HL-60 (cell line): ENCODE results near the gene TMEM208.

Source experiments
- DNase-seq, 2 experiments: peaks; one replicate each; pipeline ENCODE4 v3.0.0-alpha.2; 2010 to 2020; ENCODE audit warnings: low read depth in 1 of 2, low spot score in 1 of 2
- H3K27ac ChIP-seq: fragments of 250-450 bp; sonication (Bioruptor Pico); replicated peaks from 2 replicates; pipeline ENCODE4 v1.5.1; 2020; ENCODE audit warnings: mild to moderate bottlenecking, moderate library complexity
- H3K27me3 ChIP-seq: fragments of 250-450 bp; sonication (Bioruptor Pico); 2 replicates; pipeline ENCODE4 v1.5.1; 2021; ENCODE audit warnings: mild to moderate bottlenecking, moderate library complexity; ENCODE audit not compliant: insufficient read depth, poor library complexity, severe bottlenecking
- H3K4me3 ChIP-seq: replicated peaks from 2 replicates; pipeline ENCODE4 v1.5.1; 2011; ENCODE audit warnings: mild to moderate bottlenecking, control low read depth, low read length; ENCODE audit not compliant: insufficient read depth
- GABPA ChIP-seq: IDR thresholded peaks from 2 replicates; pipeline ENCODE4 v1.6.1; 2012; ENCODE audit warnings: low read depth
- POLR2AphosphoS5 ChIP-seq: IDR thresholded peaks from 2 replicates; pipeline ENCODE4 v1.6.1; 2012; ENCODE audit warnings: low read depth
- REST ChIP-seq: IDR thresholded peaks from 2 replicates; pipeline ENCODE4 v1.6.1; 2012; ENCODE audit warnings: low read depth; ENCODE audit not compliant: insufficient replicate concordance
- SPI1 ChIP-seq: IDR thresholded peaks from 2 replicates; pipeline ENCODE4 v1.6.1; 2012; ENCODE audit warnings: low read depth, mild to moderate bottlenecking, borderline replicate concordance
- TF ChIP-seq, protein P1 (sequence below): IDR thresholded peaks from one replicate; pipeline ENCODE4 v1.5.1; 2011; ENCODE audit warnings: low read length, control low read depth, inconsistent platforms; ENCODE audit not compliant: insufficient read depth

The TMEM208 gene

DNA sequence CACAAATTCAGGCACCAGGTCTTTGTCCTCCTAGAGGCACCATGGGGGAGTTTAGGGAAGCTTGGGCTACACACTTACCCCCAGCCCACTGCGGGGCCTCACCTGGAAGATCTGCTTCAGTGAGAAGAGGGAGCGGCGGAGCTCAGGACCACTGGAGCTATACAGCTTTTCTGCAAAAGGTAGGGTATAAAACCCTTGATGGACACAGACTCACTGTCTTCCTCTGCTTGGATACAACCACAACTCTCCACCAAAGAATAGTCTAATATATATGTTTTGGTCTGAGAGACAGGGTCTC lies 11.3 kb downstream of the TMEM208 start:
- TF ChIP-seq SPI1 (no peak), POLR2AphosphoS5 (no peak), REST (no peak), GABPA (no peak)
- TF ChIP-seq, protein P1, sequence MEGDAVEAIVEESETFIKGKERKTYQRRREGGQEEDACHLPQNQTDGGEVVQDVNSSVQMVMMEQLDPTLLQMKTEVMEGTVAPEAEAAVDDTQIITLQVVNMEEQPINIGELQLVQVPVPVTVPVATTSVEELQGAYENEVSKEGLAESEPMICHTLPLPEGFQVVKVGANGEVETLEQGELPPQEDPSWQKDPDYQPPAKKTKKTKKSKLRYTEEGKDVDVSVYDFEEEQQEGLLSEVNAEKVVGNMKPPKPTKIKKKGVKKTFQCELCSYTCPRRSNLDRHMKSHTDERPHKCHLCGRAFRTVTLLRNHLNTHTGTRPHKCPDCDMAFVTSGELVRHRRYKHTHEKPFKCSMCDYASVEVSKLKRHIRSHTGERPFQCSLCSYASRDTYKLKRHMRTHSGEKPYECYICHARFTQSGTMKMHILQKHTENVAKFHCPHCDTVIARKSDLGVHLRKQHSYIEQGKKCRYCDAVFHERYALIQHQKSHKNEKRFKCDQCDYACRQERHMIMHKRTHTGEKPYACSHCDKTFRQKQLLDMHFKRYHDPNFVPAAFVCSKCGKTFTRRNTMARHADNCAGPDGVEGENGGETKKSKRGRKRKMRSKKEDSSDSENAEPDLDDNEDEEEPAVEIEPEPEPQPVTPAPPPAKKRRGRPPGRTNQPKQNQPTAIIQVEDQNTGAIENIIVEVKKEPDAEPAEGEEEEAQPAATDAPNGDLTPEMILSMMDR, result no peak
- H3K27me3 ChIP-seq, result no peaks in the 10 kb centered on the region
- H3K4me3 ChIP-seq, result no peak overlapping the region
- no peak overlapping the region for H3K27ac ChIP-seq
- DNase-seq, result no peak

- TF ChIP-seq POLR2AphosphoS5 (no peak), SPI1 (no peak), REST (no peak), GABPA (no peak)
- TF ChIP-seq, protein P1, result no peak
- no peaks in the 10 kb centered on the region for H3K27me3 ChIP-seq
- H3K27ac ChIP-seq, result no peak overlapping the region
- no peak for DNase-seq
- no peak overlapping the region for H3K4me3 ChIP-seq
Observed at GRCh38 chr16:67238806-67239470, 12.0 kb downstream of the TMEM208 start.

GRCh38 chr16:67240506-67240905 lies 13.6 kb downstream of the TMEM208 start:
- TF ChIP-seq GABPA (no peak), POLR2AphosphoS5 (no peak), REST (no peak), SPI1 (no peak)
- TF ChIP-seq, protein P1, result no peak
- Histone ChIP-seq H3K27me3 (no peaks in the 10 kb centered on the region), H3K27ac (no peak overlapping the region), H3K4me3 (no peak overlapping the region)
- DNase-seq, result no peak
